ENCODE results near the gene GLTP.

GLTP gene

GRCh38 chr12:109840305-109841074 is 39.9 kb downstream of the GLTP start:
- peak in 1 of 2 experiments; percentile 31 for DNase-seq

GRCh38 chr12:109839444-109839843 is 40.9 kb downstream of the GLTP start:
- no peak for DNase-seq

- no peak for DNase-seq
Observed at GRCh38 chr12:109836916-109837315, 43.4 kb downstream of the GLTP start.

- no peak for DNase-seq
Observed at GRCh38 chr12:109835827-109836226, 44.5 kb downstream of the GLTP start.

GRCh38 chr12:109833307-109834189 is 46.8 kb downstream of the GLTP start, which contains the start of gene TRPV4:
Gene TRPV4 (minus strand): TSS chr12:109833398. CDS start chr12:109814796, 18,602 bp downstream.
- no peak for DNase-seq

GRCh38 chr12:109832541-109833306 is 47.6 kb downstream of the GLTP start:
- DNase-seq = no peak

- DNase-seq = no peak
Observed at GRCh38 chr12:109831929-109832328, 48.4 kb downstream of the GLTP start.

- DNase-seq = no peak
Observed at GRCh38 chr12:109831365-109831764, 49.0 kb downstream of the GLTP start.

- DNase-seq = no peak
Observed at GRCh38 chr12:109830718-109831117, 49.6 kb downstream of the GLTP start.

- no peak for DNase-seq
Observed at GRCh38 chr12:109830267-109830666, 50.1 kb downstream of the GLTP start.

- DNase-seq = no peak
Observed at GRCh38 chr12:109829667-109830066, 50.7 kb downstream of the GLTP start.

- no peak for DNase-seq
Observed at GRCh38 chr12:109828754-109829511, 51.4 kb downstream of the GLTP start.

- DNase-seq = no peak
Observed at GRCh38 chr12:109827566-109828550, 52.5 kb downstream of the GLTP start.

- DNase-seq = no peak
Observed at GRCh38 chr12:109827080-109827479, 53.3 kb downstream of the GLTP start.

GRCh38 chr12:109824731-109825130 is 55.6 kb downstream of the GLTP start:
- no peak for DNase-seq

GRCh38 chr12:109822951-109823411 is 57.4 kb downstream of the GLTP start:
- no peak for DNase-seq

- no peak for DNase-seq
Observed at GRCh38 chr12:109822416-109822815, 57.9 kb downstream of the GLTP start.

GRCh38 chr12:109821968-109822367 is 58.4 kb downstream of the GLTP start:
- no peak for DNase-seq

GRCh38 chr12:109820816-109821381 is 59.4 kb downstream of the GLTP start:
- no peak for DNase-seq

- peak in 1 of 2 experiments; percentile 30 for DNase-seq
Observed at GRCh38 chr12:109818905-109819500, 61.3 kb downstream of the GLTP start.
